CD4-positive, alpha-beta T cell treated with Interleukin-4 for 4 hours (primary cell): ENCODE data around the gene TNFRSF4.
"Not testable (repeated sequence)": the region's sequence is repeated elsewhere in the genome, so short reads cannot be mapped to it uniquely, and the experiment has no call there.

Experiments
- DNase-seq: peaks from one replicate; pipeline ENCODE4 v3.0.0-alpha.2; 2020

The TNFRSF4 gene

DNA sequence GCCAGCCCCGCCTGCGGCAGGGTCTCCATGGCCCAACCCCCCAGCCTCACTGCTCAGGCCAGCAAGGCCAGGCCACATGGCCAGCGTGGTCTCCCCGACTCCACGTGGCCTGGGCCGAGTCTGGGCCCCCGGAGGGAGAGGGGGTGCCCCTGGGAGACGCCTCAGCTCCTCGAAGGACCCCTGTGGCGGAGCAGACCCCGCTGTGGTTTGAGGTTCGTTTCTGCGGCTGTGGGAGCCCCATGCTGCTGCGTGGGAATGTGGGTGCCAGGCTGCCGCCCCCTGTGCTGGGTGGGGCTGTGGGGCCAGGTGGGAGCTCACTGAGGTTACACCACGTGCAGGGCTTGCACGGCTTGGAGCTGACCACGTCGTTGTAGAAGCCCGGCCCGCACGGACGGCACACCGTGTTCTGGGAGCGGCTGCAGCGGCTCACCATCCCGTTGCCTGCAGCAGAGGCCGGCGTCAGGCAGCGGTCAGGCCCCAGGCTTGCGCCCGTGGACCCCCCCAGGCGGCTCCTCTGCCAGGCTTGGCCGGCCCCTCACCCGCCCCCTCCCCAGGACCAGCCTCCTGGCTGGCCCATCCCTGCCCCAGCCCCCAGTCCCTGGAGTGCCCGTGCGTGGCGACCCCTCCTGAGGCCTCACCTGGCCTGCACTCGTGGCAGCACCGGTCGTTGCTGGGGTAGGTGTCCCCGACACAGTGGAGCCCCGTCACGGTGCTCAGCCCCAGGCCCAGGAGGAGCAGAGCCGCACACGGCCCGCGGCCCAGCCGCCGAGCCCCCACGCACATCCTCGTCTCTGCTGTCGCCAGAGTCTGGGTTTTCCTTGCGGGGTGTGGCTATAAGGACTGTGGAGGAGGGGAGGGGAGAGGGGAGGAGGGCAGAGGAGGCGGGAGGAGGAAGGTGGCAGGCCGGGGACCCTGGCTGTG is at the start of gene TNFRSF4:
Gene TNFRSF4, minus strand, starts transcription at position 809 of the 921 bp plus-strand sequence. Its CDS starts 26 bp downstream, at position 783.
- peak; percentile 29 for DNase-seq

DNA sequence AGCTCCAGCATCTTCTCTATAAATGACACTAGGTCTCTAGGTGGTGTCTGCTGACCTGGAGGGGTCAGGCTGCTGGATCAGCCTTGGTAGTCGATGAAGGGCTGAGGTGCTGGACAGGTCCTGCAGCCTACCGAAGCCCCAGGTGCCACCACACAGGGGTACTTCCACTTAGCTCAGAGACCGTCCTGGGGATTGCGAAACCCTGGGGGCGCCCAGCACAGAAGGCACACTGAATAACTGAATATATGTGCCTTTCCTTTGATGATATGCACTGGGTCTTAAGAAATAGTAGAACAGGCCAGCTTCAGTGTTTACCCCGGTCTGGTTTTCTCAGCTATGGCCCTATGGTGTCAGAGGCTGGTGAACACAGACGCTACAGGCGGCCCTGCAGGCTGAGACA is 48.8 kb upstream of the TNFRSF4 start:
- DNase-seq, result no peak

DNA sequence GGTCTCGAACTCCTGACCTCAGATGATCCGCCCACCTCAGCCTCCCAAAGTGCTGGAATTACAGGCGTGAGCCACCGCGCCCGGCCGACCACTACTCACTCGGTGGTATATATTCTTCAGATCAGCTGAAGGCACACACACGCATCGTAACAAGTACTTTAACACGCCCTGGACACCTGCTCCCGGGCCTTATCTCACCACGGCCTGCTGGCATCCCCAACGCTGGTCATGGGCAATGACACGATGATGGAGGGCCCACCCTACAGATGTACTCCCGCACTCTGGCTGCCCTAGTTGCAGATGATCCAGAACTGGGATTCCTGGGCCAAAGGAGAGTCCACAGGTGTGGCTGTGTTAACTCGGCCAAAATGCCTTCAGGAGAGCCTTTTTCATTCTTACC is 48.1 kb upstream of the TNFRSF4 start:
- no peak for DNase-seq

DNA sequence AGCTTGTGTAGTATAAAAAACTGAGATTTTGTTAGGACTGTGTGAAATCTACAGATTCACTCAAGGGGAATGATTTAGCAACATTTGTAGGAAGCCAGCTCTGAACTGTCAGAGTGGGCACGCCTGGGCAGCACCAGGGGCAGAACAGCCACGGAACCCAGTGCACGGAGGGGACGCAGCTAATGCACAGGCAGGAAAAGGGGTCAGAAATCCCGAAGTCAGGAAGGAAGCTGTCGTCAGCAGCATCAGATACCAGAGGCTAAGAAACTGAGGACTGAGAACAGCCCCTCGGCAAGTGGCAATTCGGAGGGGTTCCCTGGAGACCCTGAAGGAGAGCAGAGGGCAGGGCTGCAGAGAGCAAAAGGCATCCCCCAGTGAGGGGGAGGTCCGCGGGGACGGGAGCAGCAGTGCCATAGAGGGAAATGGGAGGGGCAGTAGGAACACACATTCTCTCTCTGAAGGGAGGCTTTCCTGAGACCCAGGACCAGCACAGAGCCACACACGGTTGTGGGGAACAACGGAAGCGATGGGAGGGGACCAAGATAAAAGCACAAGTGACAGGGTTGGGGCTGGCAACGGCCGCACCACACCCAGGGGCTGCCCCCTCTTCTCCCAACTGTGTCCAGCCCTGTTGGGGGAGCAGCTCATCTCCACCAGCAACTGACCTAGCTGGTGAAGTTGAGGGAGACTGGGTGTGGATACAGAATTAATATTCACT is 47.0 kb upstream of the TNFRSF4 start:
- no peak for DNase-seq

DNA sequence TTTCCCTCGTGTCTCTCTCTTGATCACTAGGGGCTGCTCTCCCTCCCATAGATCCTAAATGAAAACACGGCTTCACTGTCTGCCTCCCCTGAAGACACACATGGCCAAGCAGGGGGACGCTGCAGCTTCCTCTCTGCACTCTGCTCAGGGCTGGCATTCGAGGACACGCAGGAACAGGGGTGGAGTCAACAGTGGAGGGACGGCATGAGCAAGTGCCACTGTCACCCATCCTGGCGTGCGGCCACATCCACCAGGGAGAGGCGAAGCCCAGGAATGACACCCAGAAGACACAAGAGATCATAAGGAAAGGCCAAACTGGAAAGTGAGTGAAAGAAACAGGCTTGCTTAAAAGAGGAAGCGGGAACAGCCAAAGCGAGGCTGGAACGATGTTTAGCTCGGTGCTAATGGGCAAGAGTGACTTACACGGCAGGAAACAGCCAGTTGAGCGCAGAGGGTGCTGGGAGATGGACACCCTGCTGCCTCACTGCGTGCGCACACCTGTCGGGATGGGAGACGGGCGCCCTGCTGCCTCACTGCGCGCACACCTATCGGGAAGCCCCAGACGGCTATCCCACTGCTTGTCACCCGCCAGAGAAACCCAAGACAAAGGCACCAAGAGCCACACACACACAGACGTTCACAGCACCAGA is 46.1 kb upstream of the TNFRSF4 start:
- DNase-seq, result no peak

DNA sequence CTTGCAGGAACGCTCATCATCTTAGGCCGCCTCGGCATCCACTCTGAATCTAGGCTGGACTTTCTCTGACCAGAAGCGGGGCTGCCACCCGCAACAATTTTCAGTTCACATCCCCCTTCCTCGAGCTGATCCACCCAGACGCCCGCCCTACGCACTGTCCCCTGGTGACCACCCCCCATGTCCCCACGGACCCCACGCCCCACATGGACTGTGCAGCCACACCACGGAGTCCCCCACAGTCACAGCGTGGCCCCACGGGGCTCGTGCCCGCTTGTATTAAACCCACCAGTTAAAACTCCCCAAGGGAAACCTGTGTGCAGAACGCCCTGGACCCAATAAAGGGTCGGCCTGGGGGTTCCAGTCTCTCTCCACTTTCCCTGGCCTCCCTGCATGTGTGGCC is 45.6 kb upstream of the TNFRSF4 start:
- no peak for DNase-seq

DNA sequence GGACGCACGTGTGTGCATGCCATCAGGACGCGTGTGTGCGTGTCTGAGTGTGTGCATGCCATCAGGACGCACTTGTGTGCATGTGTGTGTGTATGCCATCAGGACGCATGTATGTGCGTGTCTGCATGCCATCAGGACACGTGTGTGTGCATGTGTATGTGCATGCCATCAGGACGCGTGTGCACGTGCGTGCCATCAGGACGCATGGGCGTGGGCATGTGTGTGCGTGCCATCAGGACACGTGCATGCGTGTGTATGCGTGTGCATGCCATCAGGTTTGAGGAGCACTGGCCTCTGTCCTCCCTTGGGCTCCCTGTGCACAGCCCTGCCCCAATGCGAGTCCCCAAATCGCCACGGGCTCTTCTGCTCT is 45.2 kb upstream of the TNFRSF4 start:
- no peak for DNase-seq

DNA sequence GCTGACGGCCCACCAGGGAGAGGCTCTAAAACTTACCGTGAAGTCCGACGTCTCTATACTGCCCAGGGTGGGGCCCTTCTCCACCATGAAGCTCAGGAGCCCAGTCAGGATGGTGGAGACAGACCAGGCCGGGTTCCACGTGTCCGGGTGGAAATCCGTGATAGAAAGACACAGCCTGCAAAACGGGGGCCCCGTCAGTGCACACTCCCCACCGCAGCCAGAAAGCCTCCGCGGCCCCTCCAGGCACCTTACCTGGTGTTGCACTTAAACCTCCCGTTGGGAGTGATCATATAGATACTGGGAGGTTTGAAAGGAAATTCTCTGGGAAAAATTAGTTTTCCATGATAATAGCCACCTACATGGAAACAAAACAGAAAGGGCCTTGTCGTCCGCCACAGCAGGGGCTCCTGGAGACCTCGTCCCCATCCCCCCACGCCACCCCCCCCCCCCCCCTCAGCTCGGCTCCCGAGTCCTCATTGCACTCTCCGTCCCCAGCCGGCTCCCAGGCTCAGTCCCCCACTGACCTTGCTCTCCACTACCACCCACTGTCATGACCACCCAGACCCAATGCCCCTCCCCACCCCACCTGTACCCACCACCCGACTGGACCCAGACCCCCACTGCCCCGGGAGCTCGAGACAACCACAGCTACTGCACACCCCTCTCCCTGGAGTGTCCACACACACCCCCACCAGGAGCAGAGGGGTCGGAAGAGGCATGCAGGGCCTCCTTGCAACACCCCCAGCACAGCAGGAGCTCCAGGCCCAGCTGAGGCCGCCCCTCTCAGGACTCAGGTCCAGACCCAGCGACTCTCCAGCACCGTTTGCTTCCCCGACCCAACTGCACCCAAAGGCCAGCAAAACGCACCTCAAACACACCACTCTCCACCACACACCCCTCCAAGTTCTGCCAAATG is 43.3 kb upstream of the TNFRSF4 start:
- no peak for DNase-seq

DNA sequence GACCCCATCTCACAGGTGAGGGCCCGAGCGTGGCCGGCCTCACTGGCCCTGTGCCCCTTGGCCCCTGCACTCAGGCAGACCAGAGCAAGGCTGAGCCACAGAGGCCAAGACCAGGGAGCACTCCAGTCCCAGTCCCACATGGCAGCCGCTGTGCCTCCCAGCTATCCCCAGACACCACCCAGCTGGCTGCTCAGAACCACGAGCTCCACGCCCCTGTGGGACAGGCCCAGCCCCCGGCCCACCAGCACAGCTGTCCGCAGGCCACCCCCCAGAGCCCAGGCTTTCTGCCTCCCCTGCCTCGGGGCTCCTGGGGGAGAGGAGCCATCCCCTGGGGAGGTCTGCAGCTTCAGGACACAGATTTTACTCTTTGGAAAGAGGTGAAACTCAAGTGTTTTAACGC is 41.7 kb upstream of the TNFRSF4 start:
- no peak for DNase-seq

DNA sequence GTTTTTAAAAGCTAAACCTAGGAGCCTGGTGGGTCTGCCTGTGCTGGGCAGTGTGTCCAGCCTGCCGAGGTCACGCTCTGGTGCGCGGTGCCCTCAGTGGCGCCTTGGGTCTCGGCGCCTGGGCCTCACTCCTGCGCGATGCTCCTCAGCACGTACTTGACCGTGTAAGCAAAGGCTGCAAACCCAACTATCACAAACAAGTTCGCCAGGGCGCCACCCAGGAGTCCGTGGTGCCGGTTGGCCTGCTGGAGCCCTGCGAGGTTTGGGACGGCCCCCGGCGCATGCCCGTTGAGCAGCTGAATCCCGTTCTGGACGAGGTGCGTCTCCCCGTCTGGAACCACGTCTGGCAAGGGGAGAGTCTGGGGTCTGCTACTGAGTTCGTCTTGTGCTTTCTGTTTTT is 41.1 kb upstream of the TNFRSF4 start:
- no peak for DNase-seq

DNA sequence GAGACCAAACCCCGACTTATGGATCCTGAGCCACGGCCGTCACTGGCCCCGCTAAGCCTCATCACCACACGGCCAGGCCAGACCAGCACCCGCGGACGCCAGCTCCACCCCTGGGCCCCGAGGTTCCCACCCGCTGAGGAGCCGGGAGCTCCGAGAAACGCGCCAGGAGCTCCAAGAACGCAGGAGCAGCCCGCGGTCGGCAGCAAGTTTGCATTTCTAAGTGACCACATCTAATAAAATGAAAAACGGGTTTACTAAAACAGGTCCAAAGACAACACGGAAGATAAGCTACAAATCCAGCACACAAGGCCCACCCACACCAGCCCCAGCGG is 40.7 kb upstream of the TNFRSF4 start:
- no peak for DNase-seq

DNA sequence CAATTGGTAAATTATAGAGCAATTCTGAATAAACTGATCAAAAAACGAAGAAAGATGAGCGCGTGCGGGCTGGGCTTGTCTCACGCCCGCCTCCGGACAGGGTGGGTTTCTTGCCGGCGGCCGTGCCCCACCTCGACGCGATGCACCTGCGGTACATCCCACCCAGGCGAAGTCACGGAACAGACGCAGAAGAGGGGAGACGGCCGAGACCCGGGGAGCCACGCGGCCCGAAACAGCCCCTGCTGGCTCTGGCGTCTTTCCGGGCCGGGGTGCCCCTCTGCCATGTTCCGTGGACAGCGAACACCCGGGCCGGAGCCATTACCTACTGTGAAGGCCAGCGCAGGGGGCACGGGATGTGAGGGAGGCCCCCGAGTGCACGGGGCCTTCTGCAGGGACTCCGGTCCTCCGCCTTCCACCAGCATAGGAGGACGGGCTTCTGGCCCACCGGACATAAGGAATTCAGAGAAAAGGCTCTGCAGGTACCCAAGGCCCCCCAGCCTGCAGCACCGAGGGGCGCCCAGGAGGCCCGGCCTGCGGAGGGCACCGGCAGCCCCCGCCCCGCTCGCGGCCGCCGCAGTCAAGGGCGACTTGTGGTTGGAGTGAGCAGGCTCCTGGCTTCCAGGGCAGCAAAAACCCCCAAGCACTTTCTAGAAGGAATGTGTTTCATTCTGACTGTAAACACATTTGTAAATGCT is 40.2 kb upstream of the TNFRSF4 start:
- no peak for DNase-seq

DNA sequence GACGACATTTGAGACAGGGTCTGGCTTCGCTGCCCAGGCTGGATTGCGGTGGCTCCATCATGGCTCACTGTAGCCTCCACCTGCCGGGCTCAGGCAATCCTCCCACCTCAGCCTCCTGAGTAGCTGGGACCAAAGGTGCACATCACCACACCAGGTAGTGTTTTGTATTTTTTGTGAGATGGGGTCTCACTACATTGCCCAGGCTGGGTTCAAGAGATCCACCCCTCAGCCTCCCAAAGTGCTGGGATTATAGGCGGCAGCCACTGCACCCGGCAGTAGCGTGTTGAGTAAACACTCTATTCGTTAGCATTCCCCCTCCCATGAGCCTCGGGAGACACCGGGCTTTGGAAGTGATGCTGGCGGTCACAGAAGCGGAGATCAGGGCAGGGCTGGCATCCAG is 39.4 kb upstream of the TNFRSF4 start:
- DNase-seq, result no peak

DNA sequence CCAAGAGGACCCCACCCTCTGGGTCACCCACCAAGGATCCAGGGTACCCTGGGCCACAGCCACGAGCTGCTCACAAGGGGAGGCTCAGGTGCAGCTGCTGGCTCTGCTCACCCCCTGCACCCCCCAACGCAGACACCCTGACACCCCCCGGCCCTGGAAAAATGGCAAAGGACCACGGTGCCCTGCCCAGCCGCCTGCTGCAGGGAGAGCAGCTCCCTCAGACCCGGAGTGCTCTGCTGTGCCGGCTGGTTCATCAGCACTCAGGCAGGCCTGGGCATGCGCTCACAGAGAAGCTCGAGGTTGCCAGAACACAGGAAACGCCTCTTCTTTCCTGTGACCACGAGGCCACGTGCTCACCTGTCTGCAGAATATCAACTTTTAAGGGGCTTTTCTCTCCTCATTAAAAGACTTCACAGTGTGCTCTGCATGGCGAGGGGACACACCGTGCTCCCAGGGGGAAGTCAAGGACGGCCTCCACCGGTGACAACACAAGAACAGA is 36.9 kb upstream of the TNFRSF4 start:
- DNase-seq, result peak; percentile 61

DNA sequence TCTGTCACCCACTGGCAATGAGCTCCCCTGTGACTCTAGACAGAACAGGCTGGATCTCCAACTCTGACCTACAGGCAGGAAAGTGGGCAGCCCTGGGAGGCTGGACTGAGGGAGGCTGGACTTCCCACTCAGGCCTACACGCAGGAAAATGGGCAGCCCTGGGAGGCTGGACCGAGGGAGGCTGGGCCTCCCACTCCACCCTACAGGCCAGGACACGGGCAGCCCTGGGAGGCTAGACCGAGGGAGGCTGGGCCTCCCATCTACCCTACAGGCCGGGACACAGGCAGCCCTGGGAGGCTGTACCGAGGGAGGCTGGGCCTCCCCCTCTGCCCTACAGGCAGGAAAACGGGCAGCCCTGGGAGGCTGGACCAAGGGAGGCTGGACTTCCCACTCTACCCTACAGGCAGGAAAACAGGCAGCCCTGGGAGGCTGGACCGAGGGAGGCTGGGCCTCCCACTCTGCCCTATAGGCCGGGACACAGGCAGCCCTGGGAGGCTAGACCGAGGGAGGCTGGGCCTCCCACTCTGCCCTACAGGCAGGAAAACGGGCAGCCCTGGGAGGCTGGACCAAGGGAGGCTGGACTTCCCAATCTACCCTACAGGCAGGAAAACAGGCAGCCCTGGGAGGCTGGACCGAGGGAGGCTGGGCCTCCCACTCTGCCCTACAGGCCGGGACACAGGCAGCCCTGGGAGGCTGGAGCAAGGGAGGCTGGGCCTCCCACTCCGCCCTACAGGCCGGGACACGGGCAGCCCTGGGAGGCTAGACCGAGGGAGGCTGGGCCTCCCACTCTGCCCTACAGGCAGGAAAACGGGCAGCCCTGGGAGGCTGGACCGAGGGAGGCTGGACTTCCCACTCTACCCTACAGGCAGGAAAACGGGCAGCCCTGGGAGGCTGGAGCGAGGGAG is 34.3 kb upstream of the TNFRSF4 start:
- not testable (repeated sequence) for DNase-seq

DNA sequence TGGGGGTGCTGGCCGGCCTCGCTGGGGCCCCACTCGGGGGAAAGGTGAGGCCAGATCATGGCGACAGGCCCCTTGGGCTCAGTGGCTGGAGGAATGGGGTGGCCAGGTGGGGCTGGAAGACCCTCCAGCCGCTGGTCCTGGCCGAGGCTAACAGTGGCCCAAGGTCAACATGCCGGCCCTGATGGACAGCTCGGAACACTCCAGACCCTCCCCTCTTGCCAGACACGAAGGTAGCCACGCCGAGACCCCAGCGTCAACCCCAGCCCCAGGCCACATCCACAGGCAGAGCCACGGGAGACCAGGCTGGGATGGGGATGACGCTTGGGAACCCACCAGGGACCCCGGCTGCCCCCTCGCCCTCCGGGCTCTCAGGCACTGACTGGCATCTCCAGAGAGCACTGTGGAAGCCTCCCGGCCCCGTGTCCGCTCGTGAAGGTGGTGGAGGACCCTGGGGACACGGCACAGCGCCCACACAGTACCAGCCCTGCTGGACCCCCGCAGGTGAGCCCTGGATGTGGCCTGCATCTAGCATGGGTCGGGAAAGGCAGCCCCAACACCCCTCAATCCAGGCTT is 33.5 kb upstream of the TNFRSF4 start:
- no peak for DNase-seq

DNA sequence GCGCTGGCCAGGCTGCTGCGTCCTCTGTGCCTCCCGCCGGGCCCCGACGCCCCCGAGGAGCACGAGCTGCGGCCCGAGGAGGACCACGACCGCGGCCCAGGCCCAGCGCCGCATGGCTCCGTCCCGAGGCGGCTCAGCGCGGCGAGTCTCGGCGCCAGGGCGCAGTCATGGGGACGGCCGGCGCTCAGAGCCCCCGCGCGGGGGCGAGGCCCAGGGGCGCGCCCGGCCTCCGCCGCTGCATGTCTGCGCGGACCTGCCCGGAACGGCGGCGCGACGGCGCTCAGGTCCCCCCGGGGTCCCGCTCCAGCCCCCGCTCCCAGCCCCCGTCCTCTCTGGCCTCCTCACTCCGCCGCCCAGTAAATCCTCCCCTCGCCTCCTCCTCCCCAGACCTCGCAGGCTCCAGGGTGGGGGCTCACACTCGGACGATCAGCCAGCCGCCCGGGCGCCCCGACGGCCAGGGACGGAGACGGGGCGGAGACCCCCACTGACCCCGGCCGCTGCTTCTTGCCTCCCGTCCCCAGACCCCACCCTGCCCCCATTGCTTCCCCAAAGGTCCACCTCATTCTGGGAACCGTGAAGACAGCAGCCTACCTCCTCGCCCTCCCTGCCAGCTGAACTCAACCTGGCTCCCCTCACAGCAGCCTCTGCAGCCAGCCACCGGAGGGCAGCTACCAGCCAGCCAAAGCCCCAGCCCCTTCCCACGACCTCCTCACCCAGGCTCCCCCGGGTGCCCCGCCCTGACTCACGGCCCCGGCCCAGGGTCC is 32.8 kb upstream of the TNFRSF4 start, which contains the start of gene C1QTNF12:
Gene C1QTNF12, minus strand, starts transcription at position 146 of the 764 bp plus-strand sequence. Its CDS starts 32 bp downstream, at position 114.
- no peak for DNase-seq

DNA sequence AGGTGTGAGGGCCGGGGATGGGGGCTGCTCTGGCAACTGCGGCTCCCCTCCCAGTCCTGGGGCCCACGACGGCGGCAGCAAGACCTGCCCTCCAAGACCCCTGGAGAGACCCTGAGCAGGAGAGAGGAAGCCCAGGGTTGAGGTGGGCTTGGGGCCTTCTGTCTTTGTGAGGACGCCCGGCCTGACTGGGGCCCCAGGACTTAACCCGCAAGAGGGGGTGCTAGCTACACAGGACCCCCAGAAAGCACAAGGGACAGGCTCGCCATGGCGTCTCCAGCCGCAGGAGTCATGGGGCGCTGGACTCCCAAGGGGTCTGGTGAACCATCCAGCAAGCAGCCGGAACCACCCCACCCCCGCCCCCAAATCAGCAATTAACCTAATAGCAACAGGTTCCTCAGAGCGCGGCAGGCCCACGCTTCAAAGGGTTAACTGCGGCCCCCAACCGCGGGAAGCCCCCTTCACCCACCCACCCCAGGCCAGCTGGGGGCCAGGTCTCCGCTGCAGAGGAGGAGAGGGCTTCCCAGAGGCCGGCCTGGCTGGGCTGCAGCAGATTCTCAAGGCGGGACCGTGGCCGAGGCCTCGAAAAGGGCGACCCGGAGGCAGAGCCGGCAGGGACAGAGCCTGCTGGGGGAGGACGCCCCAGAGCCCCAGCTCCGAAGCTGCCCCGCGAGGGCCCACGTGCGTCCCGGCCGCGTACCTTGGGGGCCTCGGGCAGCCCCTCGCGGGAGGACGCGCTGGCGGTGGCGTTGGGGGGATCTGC is 32.0 kb upstream of the TNFRSF4 start:
- DNase-seq, result no peak
